NT2/D1 (cell line): ENCODE results near the gene GRM5.
"Not testable (repeated sequence)": the region's sequence is repeated elsewhere in the genome, so short reads cannot be mapped to it uniquely, and the experiment has no call there.

Source experiments
- DNase-seq: peaks from one replicate; pipeline ENCODE4 v3.0.0-alpha.2; 2011; ENCODE audit warnings: low read depth, low spot score
- H3K27me3 ChIP-seq: 2 replicates; pipeline ENCODE4 v1.6.0; 2011; ENCODE audit warnings: mild to moderate bottlenecking; ENCODE audit not compliant: insufficient read length, insufficient read depth
- H3K36me3 ChIP-seq: 2 replicates; pipeline ENCODE4 v1.6.1; 2011; ENCODE audit warnings: mild to moderate bottlenecking, low read length, mixed read lengths; ENCODE audit not compliant: insufficient read depth, insufficient read length
- H3K4me1 ChIP-seq: 2 replicates; pipeline ENCODE4 v1.5.1; 2011; ENCODE audit not compliant: insufficient read depth, insufficient read length
- H3K4me3 ChIP-seq: 2 replicates; pipeline ENCODE4 v1.5.1; 2011; ENCODE audit warnings: low read depth; ENCODE audit not compliant: insufficient read length
- H3K9ac ChIP-seq: 2 replicates; pipeline ENCODE4 v1.6.0; 2011; ENCODE audit warnings: low read depth; ENCODE audit not compliant: insufficient read length
- H3K9me3 ChIP-seq: 2 replicates; pipeline ENCODE4 v1.5.1; 2011; ENCODE audit warnings: mild to moderate bottlenecking, low read length; ENCODE audit not compliant: insufficient read depth
- SUZ12 ChIP-seq: IDR thresholded peaks from 2 replicates; pipeline ENCODE4 v1.6.1; 2011; ENCODE audit not compliant: insufficient read length, insufficient read depth; ENCODE audit errors: extremely low read depth
- YY1 ChIP-seq: IDR thresholded peaks from 2 replicates; pipeline ENCODE4 v1.6.1; 2011; ENCODE audit not compliant: insufficient read length, insufficient read depth
- ZNF274 ChIP-seq: IDR thresholded peaks from 2 replicates; pipeline ENCODE4 v1.6.1; 2011; ENCODE audit warnings: mild to moderate bottlenecking, low read depth, low read length

GRM5 gene

GRCh38 chr11:88535916-88536547, 529.8 kb downstream of the GRM5 start:
- H3K9ac ChIP-seq, result no peak overlapping the region
- H3K36me3 ChIP-seq, result no peaks in the 10 kb centered on the region
- no peaks in the 10 kb centered on the region for H3K27me3 ChIP-seq
- no peaks in the 10 kb centered on the region for H3K9me3 ChIP-seq
- H3K4me1 ChIP-seq, result no peaks in the 10 kb centered on the region
- TF ChIP-seq SUZ12, result no peak
- no peak overlapping the region for H3K4me3 ChIP-seq
- no peak for DNase-seq

GRCh38 chr11:88535266-88535665, 530.5 kb downstream of the GRM5 start:
- TF ChIP-seq YY1, result no peak
- H3K4me1 ChIP-seq, result no peaks in the 10 kb centered on the region
- no peaks in the 10 kb centered on the region for H3K9me3 ChIP-seq
- no peaks in the 10 kb centered on the region for H3K36me3 ChIP-seq
- no peak overlapping the region for H3K4me3 ChIP-seq
- no peaks in the 10 kb centered on the region for H3K27me3 ChIP-seq
- DNase-seq, result no peak
- H3K9ac ChIP-seq, result no peak overlapping the region

DNA sequence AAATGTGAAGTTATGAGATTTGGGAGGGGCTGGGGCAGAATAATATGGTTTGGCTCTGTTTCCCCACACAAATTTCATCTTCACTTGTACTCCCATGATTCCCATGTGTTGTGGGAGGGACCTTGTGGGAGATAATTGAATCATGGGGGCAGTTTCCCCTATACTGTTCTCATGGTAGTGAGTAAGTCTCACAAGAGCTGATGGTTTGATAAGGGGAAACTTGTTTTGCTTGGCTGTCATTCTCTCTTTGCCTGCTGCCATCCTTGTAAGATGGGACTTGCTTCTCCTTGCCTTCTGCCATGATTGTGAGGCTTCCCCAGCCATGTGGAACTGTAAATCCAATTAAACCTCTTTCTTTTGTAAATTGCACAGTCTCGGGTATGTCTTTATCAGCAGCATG, 531.1 kb downstream of the GRM5 start:
- not testable (repeated sequence) for H3K9ac ChIP-seq, H3K4me3 ChIP-seq, H3K4me1 ChIP-seq, H3K9me3 ChIP-seq, DNase-seq, H3K27me3 ChIP-seq, H3K36me3 ChIP-seq

GRCh38 chr11:88534185-88534584, 531.6 kb downstream of the GRM5 start:
- no peaks in the 10 kb centered on the region for H3K36me3 ChIP-seq
- H3K9ac ChIP-seq, result no peak overlapping the region
- H3K4me3 ChIP-seq, result no peak overlapping the region
- no peaks in the 10 kb centered on the region for H3K27me3 ChIP-seq
- no peaks in the 10 kb centered on the region for H3K9me3 ChIP-seq
- no peaks in the 10 kb centered on the region for H3K4me1 ChIP-seq
- TF ChIP-seq SUZ12, result no peak
- no peak for TF ChIP-seq ZNF274
- DNase-seq, result no peak

DNA sequence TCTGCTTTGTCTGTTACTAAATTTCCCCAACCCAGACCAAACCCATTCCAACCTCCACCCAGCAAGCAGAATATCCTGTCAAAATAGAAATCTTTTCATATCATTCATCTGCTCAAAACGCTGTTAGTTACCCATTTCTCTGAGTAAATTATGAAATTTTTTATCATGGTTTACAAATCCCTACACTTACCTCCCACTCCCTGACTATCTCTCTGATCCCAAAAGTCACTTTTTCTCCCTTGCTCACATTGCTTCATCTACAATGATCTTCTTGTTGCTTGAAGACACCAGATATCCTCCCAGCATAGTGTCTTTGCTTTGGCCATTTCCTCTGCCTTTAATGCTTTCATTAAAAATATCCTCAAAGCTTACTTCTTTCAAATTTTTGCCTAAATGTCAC, 532.8 kb downstream of the GRM5 start:
- DNase-seq, result no peak
- no peaks in the 10 kb centered on the region for H3K27me3 ChIP-seq
- no peaks in the 10 kb centered on the region for H3K9me3 ChIP-seq
- TF ChIP-seq SUZ12 (no peak), YY1 (no peak), ZNF274 (no peak)
- H3K4me3 ChIP-seq, result no peak overlapping the region
- no peaks in the 10 kb centered on the region for H3K4me1 ChIP-seq
- no peaks in the 10 kb centered on the region for H3K36me3 ChIP-seq
- H3K9ac ChIP-seq, result no peak overlapping the region

DNA sequence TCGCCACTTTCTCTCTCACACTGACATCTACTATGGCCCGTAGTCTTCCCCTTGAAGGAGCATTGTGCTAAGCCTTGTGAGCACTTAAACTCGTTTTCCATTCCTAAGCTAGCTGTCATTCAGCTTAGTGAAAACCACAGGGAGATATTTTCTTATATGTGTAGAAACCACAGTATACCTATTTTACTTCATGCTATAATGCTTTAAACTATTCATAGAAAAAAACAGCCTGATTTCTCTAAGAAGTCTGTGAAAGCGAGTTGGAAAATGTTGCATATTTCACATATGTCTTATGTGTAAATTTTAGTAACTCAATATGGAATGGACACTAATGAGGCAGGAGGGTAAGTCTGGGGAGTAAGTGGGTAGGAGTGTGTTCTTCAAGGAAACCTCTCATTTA, 534.0 kb downstream of the GRM5 start:
- no peak overlapping the region for H3K4me3 ChIP-seq
- H3K9me3 ChIP-seq, result no peaks in the 10 kb centered on the region
- no peak for DNase-seq
- H3K27me3 ChIP-seq, result no peaks in the 10 kb centered on the region
- no peak for TF ChIP-seq SUZ12
- TF ChIP-seq ZNF274, result no peak
- TF ChIP-seq YY1, result no peak
- no peaks in the 10 kb centered on the region for H3K4me1 ChIP-seq
- H3K9ac ChIP-seq, result no peak overlapping the region
- no peaks in the 10 kb centered on the region for H3K36me3 ChIP-seq

DNA sequence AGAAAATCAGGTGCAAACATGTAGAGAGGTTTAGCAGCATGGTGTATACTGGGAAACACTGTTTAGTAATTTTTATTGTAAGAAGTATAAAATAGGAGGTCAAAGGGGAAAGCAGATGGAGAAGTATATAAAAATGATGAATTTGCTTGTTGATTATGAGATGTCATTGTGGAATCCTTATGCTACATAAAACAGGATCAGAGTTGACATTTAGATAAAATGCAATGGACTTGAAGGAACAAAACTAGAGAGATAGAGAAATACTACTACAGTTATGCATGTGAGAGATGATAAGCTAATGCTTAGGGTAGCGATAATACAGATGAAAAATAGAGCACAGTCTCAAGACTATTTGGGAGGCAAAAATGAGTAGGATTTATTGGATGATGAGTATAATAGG, 536.4 kb downstream of the GRM5 start:
- Histone ChIP-seq H3K4me1 (no peaks in the 10 kb centered on the region), H3K9me3 (no peaks in the 10 kb centered on the region), H3K9ac (no peak overlapping the region), H3K4me3 (no peak overlapping the region), H3K36me3 (no peaks in the 10 kb centered on the region), H3K27me3 (no peaks in the 10 kb centered on the region)
- TF ChIP-seq ZNF274, result no peak
- no peak for TF ChIP-seq SUZ12
- no peak for TF ChIP-seq YY1
- no peak for DNase-seq

DNA sequence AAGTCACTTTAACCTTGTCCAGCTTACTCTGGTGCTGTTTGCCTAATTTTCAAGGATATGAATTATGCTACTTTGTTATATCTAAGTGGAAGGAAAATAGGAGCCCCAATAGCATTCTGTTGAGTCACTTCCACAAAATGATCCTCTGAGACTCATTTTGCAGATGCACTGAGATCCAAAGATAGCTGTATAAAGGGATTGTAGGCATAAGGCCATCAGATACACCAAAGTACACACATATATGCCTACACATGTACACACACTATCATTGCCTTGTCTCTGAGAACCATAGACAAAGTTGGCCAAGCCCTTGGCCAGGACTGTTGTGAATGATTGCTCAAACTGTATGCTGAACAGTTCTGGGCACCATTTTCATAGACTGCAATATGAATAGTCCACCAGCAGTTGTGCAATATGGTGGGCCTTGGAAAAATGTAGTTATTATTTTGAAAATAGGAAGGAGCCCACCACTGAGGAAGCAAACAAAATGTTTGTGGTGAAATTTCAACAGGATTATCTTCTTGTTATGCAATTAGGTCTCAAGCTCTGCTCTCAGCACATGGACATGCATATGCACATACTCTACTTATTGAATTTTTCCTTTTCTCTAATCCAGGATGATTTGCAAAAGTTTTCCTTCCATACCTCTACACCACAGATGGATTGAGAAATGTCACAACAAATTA, 542.3 kb downstream of the GRM5 start:
- no peaks in the 10 kb centered on the region for H3K4me1 ChIP-seq
- no peak for DNase-seq
- H3K9ac ChIP-seq, result no peak overlapping the region
- no peak overlapping the region for H3K4me3 ChIP-seq
- H3K36me3 ChIP-seq, result no peaks in the 10 kb centered on the region
- TF ChIP-seq YY1, result no peak
- TF ChIP-seq SUZ12, result no peak
- TF ChIP-seq ZNF274, result no peak
- H3K27me3 ChIP-seq, result no peaks in the 10 kb centered on the region
- no peaks in the 10 kb centered on the region for H3K9me3 ChIP-seq
